Suprapubic skin (tissue), 4 donors: ENCODE data around the gene ALLC. TPM values are rescaled to one million over a fixed set of nuclear protein-coding genes. Genes with fewer than 3 reads are reported as not detected.

Source experiments
- DNase-seq, 2 donors: peaks; one replicate each; pipeline ENCODE4 v3.0.0-alpha.2; 2019; ENCODE audit warnings: low spot score in 2 of 2
- H3K27ac ChIP-seq: fragments of 200-600 bp; sonication (generic); one replicate; pipeline ENCODE4 v1.5.1; 2019
- H3K27me3 ChIP-seq: fragments of 200-600 bp; sonication (generic); one replicate; pipeline ENCODE4 v1.5.1; 2019
- H3K36me3 ChIP-seq: fragments of 200-600 bp; sonication (generic); one replicate; pipeline ENCODE4 v1.5.1; 2019
- H3K4me1 ChIP-seq: fragments of 200-600 bp; sonication (generic); one replicate; pipeline ENCODE4 v1.5.1; 2019
- H3K4me3 ChIP-seq: fragments of 200-600 bp; sonication (generic); one replicate; pipeline ENCODE4 v1.5.1; 2019; ENCODE audit warnings: mild to moderate bottlenecking
- H3K9me3 ChIP-seq: fragments of 200-600 bp; sonication (generic); one replicate; pipeline ENCODE4 v1.5.1; 2019
- CTCF ChIP-seq, 2 donors: fragments of 200-600 bp in 1 of 2; fragments of 450-650 bp in 1 of 2; sonication (generic) in 1 of 2; IDR thresholded peaks; one replicate each; pipeline ENCODE4 v1.5.1; 2016 to 2019; ENCODE audit warnings: antibody characterized with exemption in 2 of 2, mild to moderate bottlenecking in 1 of 2, moderate library complexity in 1 of 2
- EP300 ChIP-seq: sonication (generic); formaldehyde crosslinking; IDR thresholded peaks from one replicate; pipeline ENCODE4 v1.6.1; 2017; ENCODE audit warnings: antibody characterized with exemption
- POLR2A ChIP-seq, 2 donors: fragments of 450-650 bp; IDR thresholded peaks; one replicate each; pipeline ENCODE4 v1.6.1; 2017; ENCODE audit warnings: antibody characterized with exemption in 2 of 2, mild to moderate bottlenecking in 2 of 2, moderate library complexity in 2 of 2
- POLR2AphosphoS5 ChIP-seq, 3 donors: sonication (generic); formaldehyde crosslinking; IDR thresholded peaks; one replicate each; pipeline ENCODE4 v1.6.1; 2017; ENCODE audit warnings: antibody characterized with exemption in 3 of 3
- WGBS: methylation state at CpG from one replicate; pipeline ENCODE4 v1.1.5; 2018; 5-methylcytosine and 5-hydroxymethylcytosine counted together
- total RNA-seq, 4 donors: library from RNA; depleted of rRNA; stranded (reverse); fragments of >200 nt; gene quantifications; one replicate each; pipeline ENCODE4 v1.1.0, GENCODE V29; 2016

ALLC gene
- total RNA-seq, 4 donors from 2014 or later, result not detected

- Histone ChIP-seq H3K4me1 (peaks cover 18% of the 10 kb centered on the region), H3K4me3 (no peak overlapping the region), H3K36me3 (no peaks in the 10 kb centered on the region), H3K9me3 (no peaks in the 10 kb centered on the region), H3K27ac (no peak overlapping the region), H3K27me3 (peaks cover 18% of the 10 kb centered on the region)
- TF ChIP-seq EP300 (no peak), POLR2A (IDR thresholded peaks at IDR 0.05) (no peak), POLR2AphosphoS5 (IDR thresholded peaks at IDR 0.05) (no peak), CTCF (IDR thresholded peaks at IDR 0.05) (no peak)
- 68% methylated on average over 4 of the region's 4 CpGs for WGBS
- no peak for DNase-seq
Observed at GRCh38 chr2:3708576-3708975, 50.6 kb downstream of the ALLC start.

- H3K9me3 ChIP-seq, result no peaks in the 10 kb centered on the region
- TF ChIP-seq POLR2AphosphoS5 (IDR thresholded peaks at IDR 0.05) (no peak), EP300 (no peak), POLR2A (IDR thresholded peaks at IDR 0.05) (no peak)
- peaks cover 11% of the 10 kb centered on the region for H3K27me3 ChIP-seq
- H3K4me3 ChIP-seq, result no peak overlapping the region
- WGBS, result 71% methylated on average over 6 of the region's 6 CpGs
- no peaks in the 10 kb centered on the region for H3K36me3 ChIP-seq
- peaks cover 12% of the 10 kb centered on the region for H3K4me1 ChIP-seq
- no peak overlapping the region for H3K27ac ChIP-seq
- no peak for DNase-seq
Observed at GRCh38 chr2:3709225-3709624, 51.2 kb downstream of the ALLC start.

GRCh38 chr2:3712424-3712823, 54.4 kb downstream of the ALLC start:
- no peaks in the 10 kb centered on the region for H3K36me3 ChIP-seq
- TF ChIP-seq EP300 (no peak), CTCF (IDR thresholded peaks at IDR 0.05) (no peak)
- H3K4me3 ChIP-seq, result no peak overlapping the region
- H3K4me1 ChIP-seq, result peaks cover 12% of the 10 kb centered on the region
- no peaks in the 10 kb centered on the region for H3K9me3 ChIP-seq
- no peaks in the 10 kb centered on the region for H3K27me3 ChIP-seq
- no peak for DNase-seq
- 34% methylated on average over 3 of the region's 3 CpGs for WGBS
- H3K27ac ChIP-seq, result no peak overlapping the region

- Histone ChIP-seq H3K36me3 (no peaks in the 10 kb centered on the region), H3K9me3 (no peaks in the 10 kb centered on the region), H3K4me3 (no peak overlapping the region), H3K27me3 (no peaks in the 10 kb centered on the region), H3K27ac (no peak overlapping the region), H3K4me1 (peaks cover 12% of the 10 kb centered on the region)
- no peak for DNase-seq
- 58% methylated on average over 10 of the region's 10 CpGs for WGBS
- TF ChIP-seq POLR2A (IDR thresholded peaks at IDR 0.05), result no peak
- no peak for TF ChIP-seq EP300
- TF ChIP-seq CTCF (IDR thresholded peaks at IDR 0.05), result no peak
- no peak for TF ChIP-seq POLR2AphosphoS5 (IDR thresholded peaks at IDR 0.05)
Observed at GRCh38 chr2:3712831-3713503, 55.0 kb downstream of the ALLC start.

GRCh38 chr2:3718679-3719078, 60.7 kb downstream of the ALLC start:
- 71% methylated on average over 8 of the region's 8 CpGs for WGBS
- Histone ChIP-seq H3K9me3 (no peaks in the 10 kb centered on the region), H3K27ac (no peak overlapping the region), H3K36me3 (no peaks in the 10 kb centered on the region), H3K4me1 (no peaks in the 10 kb centered on the region), H3K4me3 (no peak overlapping the region), H3K27me3 (no peaks in the 10 kb centered on the region)
- TF ChIP-seq POLR2AphosphoS5 (IDR thresholded peaks at IDR 0.05) (no peak), POLR2A (IDR thresholded peaks at IDR 0.05) (no peak), EP300 (no peak)
- no peak for DNase-seq

- H3K4me1 ChIP-seq, result peaks cover 7% of the 10 kb centered on the region
- no peak for DNase-seq
- no peaks in the 10 kb centered on the region for H3K36me3 ChIP-seq
- WGBS, result 77% methylated on average over 11 of the region's 11 CpGs
- H3K9me3 ChIP-seq, result no peaks in the 10 kb centered on the region
- no peak overlapping the region for H3K4me3 ChIP-seq
- H3K27ac ChIP-seq, result no peak overlapping the region
- peaks cover 8% of the 10 kb centered on the region for H3K27me3 ChIP-seq
- TF ChIP-seq EP300 (no peak), POLR2AphosphoS5 (IDR thresholded peaks at IDR 0.05) (no peak), CTCF (IDR thresholded peaks at IDR 0.05) (no peak), POLR2A (IDR thresholded peaks at IDR 0.05) (no peak)
Observed at GRCh38 chr2:3725002-3725401, 67.0 kb downstream of the ALLC start.
